SIG-M5 (cell line): ENCODE measurements around the gene TRIM7.
"Not testable (repeated sequence)": the region's sequence is repeated elsewhere in the genome, so short reads cannot be mapped to it uniquely, and the experiment has no call there.

Experiments used
- DNase-seq: peaks from one replicate; lab custom pipeline; 2025; lab: John Stamatoyannopoulos, UW

TRIM7 gene

GRCh38 chr5:181212934-181213333 is 7.9 kb upstream of the TRIM7 start:
- DNase-seq, result no peak

- no peak for DNase-seq
Observed at GRCh38 chr5:181212080-181212479, 7.1 kb upstream of the TRIM7 start.

- no peak for DNase-seq
Observed at GRCh38 chr5:181211208-181211607, 6.2 kb upstream of the TRIM7 start.

- DNase-seq, result not testable (repeated sequence)
Observed at GRCh38 chr5:181210698-181211097, 5.7 kb upstream of the TRIM7 start.

GRCh38 chr5:181210148-181210547 is 5.2 kb upstream of the TRIM7 start:
- not testable (repeated sequence) for DNase-seq

GRCh38 chr5:181209006-181209405 is 4.0 kb upstream of the TRIM7 start:
- DNase-seq, result not testable (repeated sequence)

GRCh38 chr5:181207960-181208253 is 2.9 kb upstream of the TRIM7 start:
- DNase-seq, result no peak

- no peak for DNase-seq
Observed at GRCh38 chr5:181207214-181207959, 2.4 kb upstream of the TRIM7 start.

GRCh38 chr5:181205761-181206649 is 1.0 kb upstream of the TRIM7 start:
- DNase-seq, result no peak

- no peak for DNase-seq
Observed at GRCh38 chr5:181204113-181204825, 727 bp downstream of the TRIM7 start.

GRCh38 chr5:181203777-181204112 is 1.3 kb downstream of the TRIM7 start:
- DNase-seq, result no peak

GRCh38 chr5:181203093-181203711 is 1.8 kb downstream of the TRIM7 start:
- DNase-seq, result no peak

- no peak for DNase-seq
Observed at GRCh38 chr5:181200816-181201215, 4.2 kb downstream of the TRIM7 start.

GRCh38 chr5:181199881-181200638 is 4.9 kb downstream of the TRIM7 start:
- no peak for DNase-seq

- DNase-seq, result no peak
Observed at GRCh38 chr5:181198905-181199519, 6.0 kb downstream of the TRIM7 start.

GRCh38 chr5:181198106-181198685 is 6.8 kb downstream of the TRIM7 start:
- no peak for DNase-seq

GRCh38 chr5:181197326-181197951 is 7.6 kb downstream of the TRIM7 start:
- no peak for DNase-seq

GRCh38 chr5:181195249-181195761 is 9.7 kb downstream of the TRIM7 start:
- DNase-seq, result no peak

GRCh38 chr5:181194489-181195248 is 10.3 kb downstream of the TRIM7 start:
- no peak for DNase-seq
